ENCODE results near the gene SPINT1.
A peak's percentile ranks its signal among the peaks of the same experiment; 100 is the strongest.
"Not testable (repeated sequence)": the region's sequence is repeated elsewhere in the genome, so short reads cannot be mapped to it uniquely, and the experiment has no call there.

SPINT1 gene

DNA sequence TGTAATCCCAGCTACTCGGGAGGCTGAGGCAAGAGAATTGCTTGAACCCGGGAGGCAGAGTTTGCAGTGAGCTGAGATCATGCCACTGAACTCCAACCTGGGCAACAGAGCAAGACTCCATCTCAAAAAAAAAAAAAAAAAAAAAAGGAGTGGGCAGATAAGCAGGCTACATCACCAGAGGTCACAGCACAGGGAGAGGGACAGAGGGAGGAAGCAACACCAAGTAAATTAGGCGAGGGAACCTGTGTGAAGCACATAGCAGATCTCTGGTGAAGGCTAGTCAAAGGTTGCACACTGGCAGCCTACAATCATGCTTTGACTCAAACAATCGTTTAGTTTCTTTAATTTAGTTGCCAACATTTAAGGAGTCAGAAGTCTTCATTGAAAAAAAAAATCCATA lies 17.3 kb downstream of the SPINT1 start:
- DNase-seq: not testable (repeated sequence)

DNA sequence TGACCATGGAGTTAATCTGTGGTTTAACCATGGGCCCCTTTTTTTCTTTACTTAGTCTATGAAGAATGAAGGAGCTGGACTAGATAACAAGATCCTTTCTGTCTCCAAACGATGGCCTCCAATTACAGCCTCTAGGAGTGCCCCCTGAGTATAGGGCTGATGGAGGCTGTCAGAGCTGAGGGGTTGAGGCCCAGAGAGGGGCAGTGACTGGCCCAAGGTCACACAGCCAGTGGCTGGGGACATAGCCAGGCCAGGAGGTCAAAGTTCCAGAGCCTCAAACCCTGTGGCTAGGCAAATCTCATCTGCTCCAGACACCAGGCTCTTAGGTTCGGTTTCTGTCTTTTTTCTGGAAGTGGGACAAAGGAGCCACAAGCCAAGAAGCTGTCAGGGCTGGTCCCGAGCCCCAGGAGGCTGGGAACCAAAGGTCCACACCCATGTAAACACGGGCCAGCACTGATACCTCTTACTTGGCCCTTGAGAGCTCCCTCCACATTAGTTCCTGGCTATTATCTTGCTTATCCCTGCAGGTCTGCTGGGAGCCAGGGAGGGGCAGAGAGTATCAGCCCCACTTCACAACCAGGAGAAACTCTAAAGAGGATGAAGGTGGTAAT lies 19.9 kb downstream of the SPINT1 start:
- no peak for DNase-seq

DNA sequence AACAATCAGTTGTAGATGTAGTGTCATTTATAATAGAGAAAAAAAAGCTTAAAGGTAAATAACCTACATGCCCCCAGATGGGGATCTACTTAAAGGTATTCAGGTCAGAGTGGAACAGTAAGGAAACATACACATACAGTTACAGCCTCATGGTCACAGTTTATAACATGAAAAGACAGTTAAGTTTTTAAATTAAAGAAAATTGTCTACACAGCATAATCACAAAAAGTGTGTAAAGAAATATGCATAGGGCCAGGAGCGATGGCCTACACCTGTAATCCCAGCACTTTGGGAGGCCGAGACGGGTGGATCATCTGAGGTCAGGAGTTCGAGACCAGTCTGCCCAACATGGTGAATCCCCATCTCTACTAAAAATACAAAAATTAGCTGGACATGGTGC lies 23.4 kb downstream of the SPINT1 start:
- no peak for DNase-seq

DNA sequence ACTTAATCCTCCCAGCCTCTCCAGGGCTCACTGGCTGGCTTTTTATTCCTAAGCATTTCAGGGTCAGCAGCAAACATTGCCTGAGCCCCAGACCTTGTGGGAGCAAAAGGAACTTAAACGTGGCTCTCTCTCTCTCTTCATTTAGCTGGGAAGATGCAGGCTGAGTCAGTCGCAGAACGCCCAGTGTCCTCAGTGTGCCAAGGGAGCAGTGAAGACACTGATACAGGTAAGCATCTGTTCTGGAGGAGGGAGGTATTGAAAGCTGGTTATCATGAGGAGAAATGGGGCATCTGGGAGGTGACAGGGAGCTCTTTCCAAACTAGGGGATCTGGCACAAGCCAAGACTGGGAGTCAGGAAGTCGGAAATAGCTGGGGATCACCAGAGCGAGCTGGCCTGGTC lies 25.8 kb downstream of the SPINT1 start:
- no peak for DNase-seq

DNA sequence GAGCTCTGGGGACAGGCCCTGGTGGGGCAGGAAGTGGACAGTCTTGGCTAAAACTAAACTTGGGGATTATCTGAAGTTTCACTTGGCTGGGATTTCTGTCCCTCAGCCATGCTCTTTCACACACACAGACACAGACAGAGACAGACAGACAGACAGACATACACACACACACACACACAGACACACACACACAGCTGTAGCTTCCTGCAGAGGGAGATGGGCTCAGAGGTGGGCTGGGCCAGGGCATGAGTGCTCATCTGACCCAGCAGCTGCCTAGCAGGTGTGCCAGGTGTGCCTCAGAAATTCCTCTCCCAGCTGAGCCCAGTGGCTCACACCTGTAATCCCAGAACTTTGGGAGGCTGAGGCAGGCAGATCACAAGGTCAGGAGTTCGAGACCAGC lies 26.9 kb downstream of the SPINT1 start:
- no peak for DNase-seq

DNA sequence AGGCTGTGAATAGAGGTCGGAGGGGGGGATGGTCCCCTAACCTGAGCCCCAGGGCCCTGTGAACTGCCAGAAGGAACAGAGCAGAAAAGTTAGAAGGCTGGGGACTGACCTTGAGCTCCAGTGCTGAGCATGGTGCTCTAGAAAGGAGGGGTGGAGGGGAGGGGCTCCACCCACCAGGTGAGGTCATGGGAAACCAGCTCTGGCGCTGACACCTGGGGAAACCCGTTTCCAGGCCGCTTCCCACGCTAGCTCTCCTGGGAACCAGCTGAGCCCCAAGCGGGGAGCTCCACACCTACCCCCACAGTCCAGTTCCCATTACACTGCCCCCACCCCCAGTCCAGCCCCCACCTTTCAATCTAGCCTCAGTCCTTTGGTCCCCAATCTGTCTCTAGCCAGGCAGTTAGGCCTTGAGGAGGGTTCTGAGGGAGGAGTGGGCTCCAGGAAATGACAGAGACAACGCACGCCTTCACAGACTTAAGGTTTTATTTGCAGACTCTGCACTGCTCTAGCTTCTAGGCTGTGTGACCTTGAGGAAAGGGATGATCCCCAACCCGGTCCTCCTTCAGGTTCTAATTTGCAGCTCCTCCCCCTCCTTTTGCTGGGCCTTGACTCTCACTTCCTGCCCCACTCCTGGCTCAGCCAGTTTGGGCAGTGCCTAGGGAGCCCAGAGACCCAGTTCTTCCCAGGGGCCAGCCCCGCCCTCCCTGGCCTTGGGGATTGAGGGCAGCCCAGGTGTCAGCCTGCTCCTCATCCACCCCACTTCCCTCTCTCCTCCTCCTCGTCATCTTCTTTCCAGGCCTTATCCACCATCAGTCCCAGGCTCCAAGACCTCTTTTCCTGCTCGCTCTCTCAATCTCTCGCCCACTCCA lies 28.1 kb downstream of the SPINT1 start:
- DNase-seq: no peak

DNA sequence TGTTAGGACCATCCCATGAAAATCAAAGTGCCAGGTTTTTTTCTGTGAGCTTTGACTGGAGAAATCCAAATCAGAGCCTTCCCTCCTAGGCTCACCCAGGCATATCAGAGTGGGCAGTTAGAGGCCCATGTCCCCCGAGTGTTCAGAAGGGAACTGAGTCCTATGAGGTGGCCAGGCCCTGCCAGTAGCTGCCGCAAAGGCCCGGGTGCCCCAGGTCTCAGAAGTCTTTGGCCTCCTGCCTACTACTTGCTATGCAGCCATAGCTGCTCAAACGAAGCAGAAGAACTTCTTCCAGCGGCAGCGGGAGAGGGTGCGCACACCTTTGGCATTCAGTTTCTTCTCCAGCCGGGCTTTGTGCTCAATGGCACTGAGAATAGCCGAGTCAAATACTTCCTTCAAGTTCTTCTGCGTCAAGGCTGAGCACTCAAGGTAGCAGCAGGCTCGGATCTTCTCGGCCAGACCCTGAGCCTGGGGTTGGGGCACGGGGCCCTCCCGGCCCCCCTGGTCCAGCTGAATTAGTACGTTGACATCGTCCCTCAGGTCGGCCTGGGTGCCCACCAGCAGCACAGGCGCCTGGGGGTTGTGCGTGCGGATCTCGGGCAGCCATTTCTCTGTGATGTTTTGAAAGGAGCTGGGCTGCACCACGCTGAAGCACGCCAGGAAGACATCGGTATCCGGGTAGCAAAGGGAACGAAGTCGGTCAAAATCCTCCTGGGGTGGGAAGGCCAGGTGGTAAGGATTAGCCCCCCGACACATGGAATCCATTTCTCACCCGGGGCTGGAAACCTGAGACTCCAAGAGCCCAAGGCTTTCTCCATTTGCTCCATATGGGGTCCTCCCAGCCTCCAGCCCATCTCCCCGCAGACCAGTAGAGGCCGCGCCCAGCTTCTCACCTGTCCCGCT lies 29.2 kb downstream of the SPINT1 start:
- no peak for DNase-seq

DNA sequence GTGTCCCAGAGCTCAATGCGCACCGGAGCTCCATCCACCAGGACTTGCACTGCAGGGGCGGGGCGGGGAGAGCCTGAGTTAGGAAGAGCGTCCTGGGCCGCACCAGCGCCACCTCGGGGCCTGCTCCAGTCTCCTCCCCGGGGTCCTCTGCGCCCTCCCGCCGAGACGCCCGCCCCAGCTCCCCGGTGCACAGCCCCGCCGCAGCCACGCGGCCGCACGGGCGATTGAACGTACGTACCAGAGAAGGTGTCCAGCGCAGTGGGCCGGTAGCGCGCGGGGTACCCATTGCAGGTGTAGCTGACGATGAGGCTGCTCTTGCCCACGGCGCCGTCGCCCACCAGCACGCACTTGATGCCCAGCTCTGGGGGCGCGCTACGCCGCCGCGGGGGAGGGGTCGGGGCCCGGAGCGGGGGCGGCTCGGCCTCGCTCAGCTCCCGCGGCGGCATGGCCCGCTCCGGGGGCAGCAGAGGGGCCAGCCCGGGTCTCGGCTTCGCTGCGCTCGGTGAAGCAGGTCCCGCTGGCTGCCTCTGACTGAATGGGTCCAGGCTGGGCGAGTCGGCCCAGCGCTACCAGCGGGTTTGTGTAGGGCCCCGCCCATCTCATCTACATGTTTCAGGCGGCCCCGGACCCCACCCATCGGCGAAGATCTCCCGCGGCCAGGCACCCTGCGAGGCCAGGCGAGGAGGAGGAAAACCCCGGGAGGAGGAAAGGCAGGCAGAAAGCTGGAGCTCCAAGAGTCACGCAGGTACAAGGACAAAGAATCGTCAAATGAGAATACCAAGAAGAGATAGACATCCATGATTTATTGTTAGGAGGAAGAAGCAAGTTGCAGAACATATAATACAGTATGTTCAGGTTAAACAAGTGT lies 30.1 kb downstream of the SPINT1 start, which contains the start of gene RHOV:
RHOV (minus strand) TSS at position 541 of the 868 bp plus-strand sequence; CDS start at position 446, 95 bp downstream.
- DNase-seq: peak; percentile 43

DNA sequence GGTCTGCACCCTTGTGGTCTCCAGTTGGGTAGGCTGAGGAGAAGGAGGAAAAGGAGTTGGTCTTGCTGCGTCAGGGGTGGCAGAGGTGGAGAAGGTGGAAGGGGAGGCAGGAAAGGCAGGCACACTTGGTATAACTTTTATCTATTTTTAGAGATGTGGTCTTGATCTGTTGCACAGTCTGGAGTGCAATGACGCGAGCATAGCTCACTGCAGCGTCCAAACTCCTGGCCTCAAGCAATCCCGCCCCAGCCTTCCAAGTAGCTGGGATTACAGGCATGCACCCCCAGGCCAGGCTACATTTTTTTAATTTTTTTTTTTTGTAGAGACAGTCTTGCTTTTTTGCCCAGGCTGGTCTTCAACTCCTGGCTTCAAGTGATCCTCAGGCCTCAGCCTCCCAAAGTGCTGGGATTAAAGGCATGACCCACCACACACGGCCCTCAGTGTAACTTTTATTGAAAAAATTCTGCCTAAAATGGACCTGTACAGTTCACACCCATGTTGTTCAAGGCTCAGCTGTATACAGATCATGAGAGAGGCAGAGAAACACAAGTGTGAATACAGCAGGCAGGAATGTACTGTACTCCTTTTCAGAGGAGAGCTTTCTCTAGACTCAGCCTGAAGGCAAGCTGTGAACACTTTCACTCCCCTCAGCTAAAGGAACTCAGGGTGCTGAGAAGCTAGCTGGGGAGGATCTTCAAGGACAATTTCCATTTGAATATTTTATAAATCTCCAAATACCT lies 32.3 kb downstream of the SPINT1 start:
- no peak for DNase-seq

DNA sequence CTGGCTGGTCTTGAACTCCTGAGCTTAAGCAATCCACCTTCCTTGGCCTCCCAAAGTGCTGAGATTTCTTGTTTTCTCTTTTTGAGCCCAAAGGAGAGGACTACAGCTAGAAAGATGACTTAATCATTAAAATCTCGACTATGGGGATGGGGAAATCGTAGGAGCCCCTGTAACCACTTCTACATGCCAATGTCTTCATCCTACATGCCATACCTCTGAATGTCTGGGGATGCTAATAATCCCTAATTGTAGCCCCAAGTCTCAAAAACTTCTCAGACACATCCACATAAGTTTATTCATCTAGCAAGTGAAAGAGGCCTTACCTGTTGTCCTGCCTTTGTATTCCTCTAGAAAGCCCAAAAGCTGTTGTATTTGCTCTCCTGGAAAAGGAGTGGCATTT lies 33.8 kb downstream of the SPINT1 start:
- no peak for DNase-seq

DNA sequence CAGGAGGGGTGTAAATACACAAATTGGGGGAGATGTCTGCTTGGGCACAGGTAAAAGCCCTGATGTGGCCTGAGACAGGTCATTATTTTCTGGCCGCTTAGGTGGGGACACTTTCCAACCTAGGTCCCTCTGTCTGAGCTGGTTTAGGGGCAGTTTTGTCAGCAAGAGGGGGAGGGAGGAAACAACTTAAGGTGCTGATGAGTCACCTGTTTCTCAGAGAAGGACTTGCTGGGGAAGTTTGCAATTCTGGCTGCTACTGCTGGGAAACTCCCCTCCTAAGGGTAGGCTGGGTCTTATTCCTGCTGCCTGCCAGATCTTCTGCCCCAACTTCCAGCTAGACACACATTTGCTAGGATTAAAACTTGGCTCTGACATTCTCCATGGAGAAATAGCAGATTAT lies 34.9 kb downstream of the SPINT1 start:
- no peak for DNase-seq

DNA sequence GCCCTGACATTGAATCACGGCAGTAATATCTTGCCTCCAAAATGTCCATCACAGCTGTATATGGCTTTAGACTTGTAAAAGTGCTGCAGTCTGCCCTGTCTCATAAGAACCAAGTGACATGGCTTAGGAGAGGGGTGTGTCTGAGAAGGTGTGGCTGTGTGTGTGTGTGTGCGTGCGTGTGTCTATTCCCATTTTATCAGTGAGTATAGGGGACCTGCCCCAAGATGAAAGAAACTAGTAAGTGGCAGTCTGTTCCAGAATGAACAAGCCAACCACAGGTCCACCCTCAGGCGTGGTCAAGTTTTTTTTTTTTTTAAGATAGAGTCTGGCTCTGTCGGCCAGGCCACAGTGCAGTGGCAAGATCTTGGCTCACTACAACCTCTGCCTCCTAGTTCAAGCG lies 35.8 kb downstream of the SPINT1 start:
- no peak for DNase-seq

DNA sequence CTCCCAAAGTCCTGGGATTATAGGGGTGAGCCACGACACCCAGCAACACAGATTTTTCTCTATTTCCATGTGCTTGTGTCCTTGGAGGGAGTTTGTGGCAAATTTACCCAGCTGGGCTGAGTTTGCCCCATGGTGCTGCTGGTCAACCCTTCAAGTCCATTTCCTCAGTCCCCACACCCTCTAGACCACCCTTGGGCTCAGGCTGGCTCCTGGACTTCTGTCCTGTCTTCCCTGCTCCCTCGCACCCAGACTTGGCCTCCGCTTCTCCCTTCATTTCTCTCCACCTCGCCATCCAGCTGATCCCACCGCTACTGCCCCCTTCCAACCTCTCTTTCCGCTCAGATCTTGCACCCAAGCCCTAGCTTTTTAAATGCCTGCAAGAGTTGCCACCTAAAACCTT lies 37.5 kb downstream of the SPINT1 start:
- no peak for DNase-seq

DNA sequence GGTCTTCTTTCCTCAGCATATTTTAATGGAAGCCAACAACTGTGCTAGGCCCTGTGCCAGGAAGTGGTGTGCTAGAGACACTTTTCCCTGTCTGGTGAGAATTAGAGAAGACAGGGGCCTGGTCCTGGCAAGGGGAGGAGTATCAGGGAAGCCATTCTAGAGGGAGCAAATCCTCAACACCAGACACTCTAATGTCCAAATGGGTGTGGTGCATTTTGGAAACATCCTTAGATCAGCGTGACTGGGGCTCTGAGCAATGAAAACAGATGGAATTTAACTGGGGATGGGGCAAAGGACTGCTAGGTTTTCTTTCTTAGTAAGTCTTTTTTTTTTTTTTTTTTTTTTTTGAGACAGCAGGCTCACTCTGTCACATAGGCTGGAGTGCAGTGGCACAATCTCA lies 42.7 kb downstream of the SPINT1 start:
- DNase-seq: no peak

DNA sequence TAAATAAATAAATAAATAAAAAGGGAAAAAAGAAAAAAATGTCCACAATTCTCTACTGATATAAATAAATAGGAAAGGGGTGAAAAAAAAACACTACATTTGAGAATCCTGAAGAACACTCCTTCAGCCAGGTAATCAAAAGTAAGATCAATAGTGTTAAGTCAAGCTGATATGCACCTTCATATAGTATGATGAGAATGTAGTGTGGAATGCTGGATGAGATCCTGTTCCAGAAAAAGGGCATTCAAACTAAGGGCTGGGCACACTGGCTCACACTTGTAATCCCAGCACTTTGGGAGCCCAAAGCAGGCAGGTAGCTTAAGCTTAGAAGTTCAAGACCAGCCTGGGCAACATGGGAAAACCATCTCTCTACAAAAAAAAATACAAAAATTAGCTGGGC lies 45.3 kb downstream of the SPINT1 start:
- no peak for DNase-seq

DNA sequence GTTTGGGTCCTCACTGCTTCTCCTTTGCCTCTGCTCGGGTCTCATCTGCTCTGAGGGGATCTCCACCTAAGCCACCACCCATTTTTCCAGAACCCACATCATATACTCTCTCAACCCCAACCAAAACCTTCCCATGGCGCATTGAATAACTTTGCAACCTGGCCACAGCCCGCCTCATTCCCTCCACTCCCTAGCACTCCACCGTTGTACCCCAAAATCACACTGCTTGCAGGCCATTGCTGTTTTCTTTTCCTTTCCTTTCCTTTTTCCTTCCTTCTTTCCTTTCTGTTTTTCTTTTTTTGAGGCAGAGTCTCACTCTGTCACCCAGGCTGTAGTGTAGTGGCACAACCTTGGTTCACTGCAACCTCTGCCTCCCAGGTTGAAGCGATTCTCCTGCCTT lies 47.3 kb downstream of the SPINT1 start:
- DNase-seq: no peak

DNA sequence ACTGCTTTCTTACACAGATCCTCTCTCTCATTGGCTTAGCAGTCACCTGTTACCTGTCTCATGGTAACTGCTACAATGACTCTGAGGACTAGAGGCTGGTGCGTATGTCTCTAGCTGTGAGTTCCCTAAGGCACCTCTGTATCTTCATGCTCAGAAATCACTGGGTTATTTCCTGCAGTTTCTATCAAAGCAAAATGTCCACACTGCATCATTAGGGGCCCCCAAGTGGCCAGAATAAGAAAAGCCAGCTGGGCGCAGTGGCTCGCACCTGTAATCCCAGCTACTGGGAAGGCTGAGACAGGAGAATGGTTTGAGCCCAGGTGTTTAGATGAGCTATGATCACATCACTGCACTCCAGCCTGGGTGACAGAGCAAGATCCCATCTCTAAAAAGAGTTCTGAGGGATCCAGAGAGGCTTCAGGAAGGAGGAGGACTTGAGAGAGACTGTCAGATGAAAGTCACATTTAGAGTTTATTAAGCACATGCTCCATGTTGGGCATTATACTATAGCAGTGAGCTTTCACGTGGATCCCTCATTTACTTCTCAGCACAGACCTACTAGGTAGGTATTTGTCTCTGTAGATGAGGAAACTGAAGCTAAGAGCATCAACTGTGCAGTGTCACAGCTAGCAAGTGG lies 48.1 kb downstream of the SPINT1 start:
- DNase-seq: no peak

DNA sequence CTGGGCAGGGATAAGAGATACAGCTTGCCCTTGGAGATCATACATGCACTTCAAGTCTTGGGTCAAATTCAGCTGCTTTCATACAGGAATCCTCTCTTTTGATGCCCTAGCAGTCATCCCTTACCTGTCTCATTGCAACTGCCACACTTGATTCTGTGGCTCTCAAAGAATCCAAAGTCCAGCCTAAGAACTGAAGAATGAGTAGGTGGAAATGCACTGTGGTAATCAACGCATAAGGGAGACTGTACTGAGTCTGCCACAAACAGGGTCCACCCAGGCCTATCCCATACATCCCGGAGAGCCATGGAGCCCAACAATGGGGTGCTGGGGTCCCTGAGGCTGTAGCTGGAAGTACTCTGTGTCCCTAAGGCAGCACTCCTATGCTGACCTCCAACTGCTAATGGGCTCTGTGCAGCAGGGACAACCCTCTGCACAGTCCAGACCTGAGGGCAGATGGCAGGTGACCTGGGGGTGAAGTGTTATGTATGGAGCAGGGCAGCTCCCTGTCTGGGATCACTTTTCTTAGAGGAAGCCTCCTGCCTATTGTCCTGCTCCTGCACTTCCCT lies 48.7 kb downstream of the SPINT1 start:
- no peak for DNase-seq

DNA sequence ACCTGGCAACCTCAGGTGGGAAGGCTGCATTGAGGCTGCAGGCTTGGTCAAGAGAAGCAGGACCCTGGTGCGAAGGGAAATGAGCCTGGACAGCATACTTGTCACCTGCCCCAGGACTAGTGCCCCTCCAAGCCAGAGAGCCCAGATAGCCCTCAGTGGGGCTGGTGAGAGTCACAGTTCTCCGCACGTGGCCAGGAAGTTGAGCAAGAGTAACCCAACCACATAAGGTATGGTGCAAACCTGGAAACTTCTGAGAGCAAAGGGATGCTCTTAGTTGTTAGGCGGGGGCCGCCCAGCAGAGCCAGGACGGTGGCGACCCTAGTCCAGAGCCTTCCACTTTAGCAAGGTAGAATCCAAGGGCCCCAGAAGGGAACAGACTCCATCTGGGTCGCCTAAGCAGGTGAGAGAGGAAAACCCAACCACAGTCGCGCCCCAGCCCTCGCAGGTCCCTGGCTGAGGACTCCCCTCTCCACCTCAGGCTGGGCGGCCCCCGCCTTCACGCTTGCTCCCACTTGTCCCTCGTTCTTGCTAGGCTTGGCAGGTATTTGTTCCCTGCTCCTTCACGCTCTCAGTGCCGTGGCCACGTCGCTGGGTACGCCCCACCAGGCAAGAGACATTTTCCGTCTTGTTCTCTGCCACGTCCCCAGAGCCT lies 49.3 kb downstream of the SPINT1 start:
- DNase-seq: no peak
